ENCODE results near the gene DAPL1. TPM values are rescaled to one million over a fixed set of nuclear protein-coding genes. Genes with fewer than 3 reads are reported as not detected.

The DAPL1 gene
- total RNA-seq, 1 donor from 2014 or later: 3.5 TPM

- no peak for DNase-seq
Observed at GRCh38 chr2:158777077-158777476, 18.0 kb upstream of the DAPL1 start.

GRCh38 chr2:158778243-158778642 lies 16.9 kb upstream of the DAPL1 start:
- no peak for DNase-seq

GRCh38 chr2:158779621-158780020 lies 15.5 kb upstream of the DAPL1 start:
- no peak for DNase-seq

- DNase-seq: peak; percentile 22
Observed at GRCh38 chr2:158781353-158781961, 13.7 kb upstream of the DAPL1 start.

- DNase-seq: no peak
Observed at GRCh38 chr2:158782136-158782535, 13.0 kb upstream of the DAPL1 start.

- no peak for DNase-seq
Observed at GRCh38 chr2:158782616-158783015, 12.5 kb upstream of the DAPL1 start.

- no peak for DNase-seq
Observed at GRCh38 chr2:158783923-158784322, 11.2 kb upstream of the DAPL1 start.

- DNase-seq: no peak
Observed at GRCh38 chr2:158786897-158787296, 8.2 kb upstream of the DAPL1 start.

GRCh38 chr2:158788951-158789350 lies 6.2 kb upstream of the DAPL1 start:
- DNase-seq: no peak

- DNase-seq: no peak
Observed at GRCh38 chr2:158796652-158797051, 1.5 kb downstream of the DAPL1 start.

GRCh38 chr2:158797963-158798700 lies 3.0 kb downstream of the DAPL1 start:
- DNase-seq: peak; percentile 38

- DNase-seq: no peak
Observed at GRCh38 chr2:158799181-158799580, 4.1 kb downstream of the DAPL1 start.

- no peak for DNase-seq
Observed at GRCh38 chr2:158803506-158803905, 8.4 kb downstream of the DAPL1 start.

- DNase-seq: no peak
Observed at GRCh38 chr2:158805255-158805654, 10.1 kb downstream of the DAPL1 start.

GRCh38 chr2:158805936-158806335 lies 10.8 kb downstream of the DAPL1 start:
- no peak for DNase-seq

- DNase-seq: no peak
Observed at GRCh38 chr2:158806941-158807340, 11.8 kb downstream of the DAPL1 start.

- DNase-seq: no peak
Observed at GRCh38 chr2:158808426-158808825, 13.3 kb downstream of the DAPL1 start.

- no peak for DNase-seq
Observed at GRCh38 chr2:158809816-158810215, 14.7 kb downstream of the DAPL1 start.

GRCh38 chr2:158810731-158811460 lies 15.8 kb downstream of the DAPL1 start:
- peak; percentile 26 for DNase-seq

- DNase-seq: no peak
Observed at GRCh38 chr2:158815166-158815565, 20.0 kb downstream of the DAPL1 start.

GRCh38 chr2:158815658-158816057 lies 20.5 kb downstream of the DAPL1 start:
- DNase-seq: peak; percentile 80

- DNase-seq: no peak
Observed at GRCh38 chr2:158817588-158817987, 22.5 kb downstream of the DAPL1 start.

GRCh38 chr2:158818511-158818910 lies 23.4 kb downstream of the DAPL1 start:
- DNase-seq: no peak

Data from tongue (tissue), 2 donors.